Measurements from ENCODE around the gene ZNF429. TPM values are rescaled to one million over a fixed set of nuclear protein-coding genes. Genes with fewer than 3 reads are reported as not detected.
A peak's percentile ranks its signal among the peaks of the same experiment; 100 is the strongest.
"Not testable (repeated sequence)": the region's sequence is repeated elsewhere in the genome, so short reads cannot be mapped to it uniquely, and the experiment has no call there.

Gene ZNF429
- total RNA-seq, 1 donor from 2014 or later, result 4.1 TPM

DNA sequence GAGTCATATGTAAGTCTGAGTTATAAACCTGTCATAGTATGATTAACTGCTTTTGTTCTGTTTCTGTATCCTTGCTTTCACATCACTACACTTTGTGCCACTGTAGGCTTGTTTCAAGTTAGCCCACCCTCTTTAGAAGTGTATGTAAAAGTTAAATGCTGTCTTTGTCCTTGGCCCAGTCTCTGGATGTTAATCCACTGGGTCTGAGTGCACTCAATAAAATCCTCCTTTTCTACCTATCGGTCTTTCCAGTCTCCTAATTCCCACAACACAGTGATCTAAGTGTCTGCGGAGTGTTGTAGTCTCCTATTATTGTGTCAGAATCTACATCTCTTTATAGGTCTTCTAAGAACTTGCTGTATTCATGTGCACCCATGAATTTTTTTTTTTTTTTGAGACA is 14.1 kb downstream of the ZNF429 start:
- DNase-seq, result peak; percentile 1

DNA sequence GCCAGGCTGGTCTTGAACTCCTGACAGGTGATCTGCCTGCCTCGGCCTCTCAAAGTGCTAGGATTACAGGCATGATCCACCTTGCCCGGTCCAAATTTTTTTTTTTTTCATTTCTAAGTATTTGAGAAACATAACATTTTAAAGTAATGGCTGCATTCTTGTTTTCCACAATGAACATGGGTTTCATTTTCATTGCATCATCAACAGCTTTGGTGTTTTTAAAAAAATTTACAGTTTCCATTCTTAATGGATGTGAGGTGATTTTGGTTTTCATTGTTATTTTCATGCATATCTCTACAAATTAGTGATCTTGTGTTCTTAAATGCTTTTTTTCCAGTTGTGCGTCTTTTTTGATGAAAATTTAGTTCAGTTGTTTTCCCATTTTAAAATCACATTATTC is 27.5 kb downstream of the ZNF429 start:
- no peak for DNase-seq

DNA sequence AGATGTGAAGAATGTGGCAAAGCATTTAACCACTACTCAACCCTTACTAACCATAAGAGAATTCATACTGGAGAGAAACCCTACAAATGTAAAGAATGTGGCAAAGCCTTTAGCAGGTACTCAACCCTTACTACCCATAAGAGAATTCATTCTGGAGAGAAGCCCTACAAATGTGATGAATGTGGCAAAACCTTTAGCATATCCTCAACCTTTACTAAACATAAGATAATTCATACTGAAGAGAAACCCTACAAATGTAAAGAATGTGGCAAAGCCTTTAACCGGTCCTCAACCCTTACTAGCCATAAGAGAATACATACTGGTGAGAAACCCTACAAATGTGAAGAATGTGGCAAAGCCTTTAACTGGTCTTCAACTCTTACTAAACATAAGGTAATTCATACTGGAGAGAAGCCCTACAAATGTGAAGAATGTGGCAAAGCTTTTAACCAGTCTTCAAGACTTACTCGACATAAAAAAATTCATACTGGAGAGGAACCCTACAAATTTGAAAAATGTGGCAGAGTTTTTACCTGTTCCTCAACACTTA is 31.4 kb downstream of the ZNF429 start:
- not testable (repeated sequence) for DNase-seq

- DNase-seq, result no peak
Observed at GRCh38 chr19:21559444-21559843, 54.0 kb downstream of the ZNF429 start.

GRCh38 chr19:21564406-21564805 is 59.0 kb downstream of the ZNF429 start:
- DNase-seq, result no peak

DNA sequence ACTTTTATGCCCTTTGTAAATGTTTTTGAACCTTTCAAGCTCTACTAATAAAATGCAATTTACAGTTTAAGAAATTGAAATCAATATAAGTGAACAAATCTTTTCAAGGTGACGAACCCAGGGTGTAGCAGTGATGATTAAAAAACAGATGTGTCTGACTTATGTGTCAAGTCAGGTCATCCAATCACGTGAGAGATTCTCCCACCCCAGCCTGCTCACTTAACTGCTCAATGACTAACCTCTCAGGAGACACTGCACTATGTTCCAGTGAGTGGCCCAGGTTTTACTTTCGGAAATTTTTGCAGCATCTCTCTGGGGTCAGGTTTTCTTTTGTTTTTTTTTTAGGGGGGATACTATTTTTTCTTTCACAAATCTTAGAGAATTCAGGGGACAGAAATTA is 60.7 kb downstream of the ZNF429 start:
- no peak for DNase-seq

DNA sequence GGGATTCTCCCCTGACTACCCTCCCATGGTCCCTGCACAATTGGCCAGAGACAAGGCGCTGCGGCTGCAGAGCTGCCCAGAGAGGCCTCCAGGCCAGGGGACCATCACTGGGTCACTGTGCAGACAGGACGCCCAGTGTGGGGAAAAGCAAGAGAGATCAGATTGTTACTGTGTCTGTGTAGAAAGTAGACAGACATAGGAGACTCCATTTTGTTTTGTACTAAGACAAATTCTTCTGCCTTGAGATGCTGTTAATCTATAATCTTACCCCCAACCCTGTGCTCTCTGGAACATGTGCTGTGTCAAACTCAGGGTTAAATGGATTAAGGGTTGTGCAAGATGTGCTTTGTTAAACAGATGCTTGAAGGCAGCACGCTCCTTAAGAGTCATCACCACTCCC is 62.4 kb downstream of the ZNF429 start:
- DNase-seq, result not testable (repeated sequence)

GRCh38 chr19:21568816-21569493 is 63.6 kb downstream of the ZNF429 start:
- peak; percentile 33 for DNase-seq

GRCh38 chr19:21569494-21569865 is 64.1 kb downstream of the ZNF429 start:
- DNase-seq, result no peak

DNA sequence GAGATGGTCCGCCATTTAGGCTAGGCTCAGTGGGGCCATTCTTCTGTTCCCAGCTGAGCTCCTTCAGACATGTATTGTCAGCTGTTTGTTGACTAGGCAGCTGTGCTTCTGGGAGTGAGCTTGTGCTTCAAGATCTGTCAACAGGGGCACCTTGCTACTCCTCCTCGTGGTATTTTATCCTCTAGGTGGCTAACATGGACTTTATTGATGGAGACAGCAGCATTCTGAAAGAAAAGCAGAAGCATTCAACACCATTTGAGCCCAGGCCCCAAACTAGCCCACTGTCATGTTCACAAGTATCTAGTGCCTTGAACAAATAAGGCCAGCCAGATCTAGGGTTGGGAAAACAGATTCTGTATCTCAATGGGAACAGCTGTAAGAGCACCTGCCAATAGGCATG is 65.9 kb downstream of the ZNF429 start:
- DNase-seq, result no peak

- DNase-seq, result no peak
Observed at GRCh38 chr19:21574607-21575006, 69.2 kb downstream of the ZNF429 start.

- no peak for DNase-seq
Observed at GRCh38 chr19:21576481-21576880, 71.1 kb downstream of the ZNF429 start.

GRCh38 chr19:21580101-21580500 is 74.7 kb downstream of the ZNF429 start:
- no peak for DNase-seq

DNA sequence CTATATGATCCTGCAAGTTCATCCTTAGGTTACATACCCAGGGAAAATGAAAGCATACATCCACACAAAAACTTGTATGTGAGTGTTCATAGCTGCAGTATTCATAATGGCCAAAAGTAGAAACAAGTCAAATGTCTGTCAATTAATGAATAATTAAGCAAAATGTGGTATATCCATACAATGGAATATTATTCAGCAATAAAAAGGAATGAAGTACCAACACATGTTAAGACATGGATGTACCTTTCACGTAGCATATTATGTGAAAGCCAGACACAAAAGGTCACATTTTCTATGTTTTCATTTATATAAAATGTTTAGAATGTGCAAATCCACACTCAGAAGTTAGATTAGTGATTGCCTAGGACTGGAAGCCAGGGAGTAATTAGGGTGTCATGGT is 75.4 kb downstream of the ZNF429 start:
- DNase-seq, result no peak

GRCh38 chr19:21581646-21582240 is 76.3 kb downstream of the ZNF429 start:
- no peak for DNase-seq

DNA sequence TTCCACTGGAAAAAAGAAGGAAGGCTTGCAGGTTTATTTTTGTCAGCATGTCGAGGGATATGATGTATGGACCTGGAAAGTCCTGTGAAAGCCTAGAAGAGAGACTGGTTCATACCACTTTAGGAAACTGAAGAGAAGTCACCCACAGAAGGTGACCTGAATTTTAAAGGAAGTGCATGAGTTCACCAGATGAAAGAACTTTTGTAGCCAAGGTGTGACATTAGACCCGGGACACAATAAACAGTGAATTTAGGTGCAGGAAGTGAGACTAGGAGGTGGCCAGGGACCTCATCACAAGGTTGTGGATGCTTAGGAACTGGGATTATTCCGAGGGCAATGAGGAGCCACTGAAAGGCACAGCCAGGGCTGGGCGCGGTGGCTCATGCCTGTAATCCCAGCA is 79.1 kb downstream of the ZNF429 start:
- DNase-seq, result no peak

- DNase-seq, result no peak
Observed at GRCh38 chr19:21585281-21585890, 80.0 kb downstream of the ZNF429 start.

GRCh38 chr19:21586311-21587116 is 81.1 kb downstream of the ZNF429 start:
- no peak for DNase-seq

DNA sequence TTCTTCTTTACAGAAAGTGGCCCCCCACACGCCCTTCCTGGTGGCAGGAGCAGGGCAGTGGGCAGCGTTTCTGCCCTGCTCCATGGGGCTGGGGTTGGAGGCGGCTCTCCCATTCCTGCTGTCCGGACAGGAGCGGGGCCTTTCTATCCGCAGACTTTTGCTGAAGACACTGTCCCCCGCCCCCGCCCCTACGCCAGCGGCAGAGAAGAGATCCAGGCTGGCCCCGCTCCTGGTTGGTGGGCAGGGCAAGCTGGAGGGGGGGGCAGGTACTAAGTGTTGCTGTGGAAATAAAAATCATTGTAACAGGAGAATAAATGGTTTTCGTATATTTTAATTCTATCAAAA is 81.7 kb downstream of the ZNF429 start:
- DNase-seq, result no peak

- no peak for DNase-seq
Observed at GRCh38 chr19:21587549-21587948, 82.1 kb downstream of the ZNF429 start.

DNA sequence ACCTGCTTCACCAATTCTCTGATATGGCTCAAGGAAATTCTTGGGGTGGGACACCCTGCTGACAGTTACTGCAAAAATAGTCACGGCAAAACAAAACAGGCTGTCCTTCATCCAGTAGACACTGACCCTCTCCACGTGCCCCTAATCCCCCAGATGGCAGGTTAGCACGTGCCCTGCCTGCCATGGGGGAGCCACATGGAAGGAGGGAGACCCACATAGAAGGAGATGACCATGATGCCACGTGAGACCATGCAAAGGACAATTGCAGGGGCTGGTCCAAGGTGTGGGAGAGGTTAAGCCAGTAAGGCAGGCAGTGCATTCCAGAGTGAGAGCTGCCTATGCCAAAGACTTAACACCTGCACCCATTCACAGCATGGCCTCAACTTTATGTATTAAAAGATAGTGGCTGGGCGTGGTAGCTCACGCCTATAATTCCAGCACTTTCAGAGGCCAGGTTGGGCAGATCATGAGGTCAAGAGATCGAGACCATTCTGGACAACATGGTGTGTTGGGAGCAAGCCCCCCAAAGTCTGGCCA is 82.7 kb downstream of the ZNF429 start:
- DNase-seq, result no peak

- no peak for DNase-seq
Observed at GRCh38 chr19:21590867-21591266, 85.5 kb downstream of the ZNF429 start.

GRCh38 chr19:21593008-21593481 is 87.6 kb downstream of the ZNF429 start:
- DNase-seq, result no peak

All from dermis blood vessel endothelial cell (primary cell).